ENCODE data around the gene RAB29.
A peak's percentile ranks its signal among the peaks of the same experiment; 100 is the strongest.

RAB29 gene

DNA sequence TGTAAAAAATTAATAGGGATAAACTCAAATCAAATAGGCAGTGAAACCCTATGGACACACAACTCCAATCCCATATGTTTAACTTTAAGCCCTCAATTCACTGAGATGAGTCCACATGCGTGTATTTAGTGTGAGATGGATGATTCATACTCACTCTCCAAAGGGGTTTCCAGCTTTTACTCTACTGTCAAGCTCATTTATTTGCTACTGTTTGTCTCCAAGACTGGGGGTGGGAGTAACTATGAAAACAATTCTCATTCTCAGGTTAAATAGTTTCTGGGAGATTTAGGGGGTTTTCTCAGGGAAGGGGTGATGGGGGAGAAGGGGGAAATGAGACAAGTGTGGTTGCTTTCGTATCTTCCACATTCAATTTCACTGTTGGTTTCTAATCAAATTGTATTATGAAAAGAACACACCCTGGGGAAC, 2.7 kb downstream of the RAB29 start:
- in situ Hi-C loops (cut with MboI; ENCODE audit: low pct_unique_long_range_greater_than_20kb, low sequenced_read_pairs) = no loop called here

DNA sequence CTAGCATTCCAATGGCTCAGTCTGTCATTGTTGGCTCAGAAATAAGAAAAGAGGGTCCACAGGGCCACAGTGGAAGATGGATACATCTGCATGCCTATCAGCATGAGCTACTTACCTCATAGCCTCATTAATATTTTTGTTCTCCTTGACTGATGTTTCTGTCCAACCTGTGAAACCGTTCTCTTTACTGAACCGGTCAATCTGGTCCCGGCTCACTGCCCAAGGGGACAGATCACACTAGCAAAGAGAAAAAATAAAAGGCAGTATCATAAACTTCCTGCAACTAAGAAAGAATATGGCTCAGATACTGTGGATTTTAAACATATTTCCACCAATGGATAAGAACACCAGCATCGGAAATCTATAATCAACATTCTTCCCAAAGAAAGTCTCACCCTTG, 4.7 kb downstream of the RAB29 start:
- DNase-seq = no peak
- in situ Hi-C loops (cut with MboI; ENCODE audit: low pct_unique_long_range_greater_than_20kb, low sequenced_read_pairs) = no loop called here

More for the DNA sequence above, 2.7 kb downstream of the RAB29 start:
- no peak for DNase-seq

DNA sequence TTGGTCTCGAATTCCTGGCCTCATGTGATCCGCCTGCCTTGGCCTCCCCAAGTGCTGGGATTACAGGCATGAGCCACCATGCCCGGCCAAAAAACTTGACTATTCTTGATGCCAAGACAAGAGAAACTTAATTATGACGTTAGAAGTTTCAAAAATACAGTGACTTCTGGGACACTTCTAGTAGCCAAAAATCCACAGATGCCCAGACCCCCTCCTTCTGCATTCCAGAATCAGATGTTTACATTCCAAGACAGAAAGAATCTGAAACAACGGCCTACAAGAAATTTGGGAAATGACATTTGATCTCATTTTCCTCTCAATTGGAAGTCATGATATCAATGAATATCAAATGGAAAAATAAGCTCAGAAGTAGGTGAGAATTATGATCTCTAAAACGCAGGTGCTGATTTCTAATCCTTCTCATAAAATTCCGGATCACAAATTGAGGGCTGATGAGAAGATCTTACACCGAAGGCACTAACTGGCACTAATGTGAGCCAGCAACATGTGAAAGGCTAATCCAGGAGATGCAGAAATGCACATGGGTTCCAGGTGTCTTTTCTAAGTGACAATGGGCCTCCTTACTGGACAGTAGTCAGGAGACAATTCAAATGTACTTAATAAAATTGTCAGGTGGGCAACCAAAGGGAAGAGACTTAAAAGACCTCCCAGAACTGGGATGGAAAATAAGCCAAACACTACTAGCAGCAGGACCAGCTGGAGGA, 5.5 kb downstream of the RAB29 start:
- in situ Hi-C loops (cut with MboI; ENCODE audit: low pct_unique_long_range_greater_than_20kb, low sequenced_read_pairs) = no loop called here
- no peak for DNase-seq

DNA sequence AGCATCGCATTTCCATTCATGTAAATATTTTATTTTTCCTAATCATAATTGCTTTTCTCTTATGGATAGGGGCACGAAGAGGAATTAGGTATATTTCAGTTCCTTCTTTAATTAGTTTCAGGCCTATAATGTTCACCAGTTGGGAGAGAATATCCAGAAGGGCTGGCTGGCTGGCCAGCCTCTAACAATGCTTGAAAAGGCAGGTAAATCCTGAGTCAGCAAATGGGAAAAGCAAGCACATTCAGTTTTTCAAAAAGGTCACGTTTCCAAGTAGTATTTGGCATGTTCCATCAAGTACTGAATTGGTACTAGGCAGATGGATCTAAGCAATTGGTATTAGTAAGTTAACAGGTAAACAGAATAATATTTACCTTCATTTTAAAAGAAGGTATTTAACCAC, 8.0 kb downstream of the RAB29 start:
- in situ Hi-C loops (cut with MboI; ENCODE audit: low pct_unique_long_range_greater_than_20kb, low sequenced_read_pairs) = no loop called here
- no peak for DNase-seq

DNA sequence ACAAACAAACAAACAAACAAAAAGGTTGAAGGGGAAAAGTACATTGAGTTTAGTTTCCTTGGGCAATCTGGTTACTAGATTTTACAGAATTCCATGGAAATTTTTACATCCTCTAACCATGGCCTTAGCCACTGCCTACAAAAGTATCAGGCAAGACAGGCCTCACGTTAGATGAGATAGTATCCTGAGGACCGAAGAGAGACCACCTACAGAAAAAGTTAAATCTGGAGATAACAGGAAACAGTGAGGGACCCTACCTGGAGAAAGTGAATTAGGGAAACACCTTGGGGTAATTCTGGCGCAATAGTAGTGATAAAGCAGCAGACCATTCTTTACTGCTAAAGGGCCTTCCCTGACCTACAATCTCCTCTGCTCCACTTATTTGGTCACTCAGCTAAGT, 8.7 kb downstream of the RAB29 start:
- in situ Hi-C loops (cut with MboI; ENCODE audit: low pct_unique_long_range_greater_than_20kb, low sequenced_read_pairs) = no loop called here
- no peak for DNase-seq

DNA sequence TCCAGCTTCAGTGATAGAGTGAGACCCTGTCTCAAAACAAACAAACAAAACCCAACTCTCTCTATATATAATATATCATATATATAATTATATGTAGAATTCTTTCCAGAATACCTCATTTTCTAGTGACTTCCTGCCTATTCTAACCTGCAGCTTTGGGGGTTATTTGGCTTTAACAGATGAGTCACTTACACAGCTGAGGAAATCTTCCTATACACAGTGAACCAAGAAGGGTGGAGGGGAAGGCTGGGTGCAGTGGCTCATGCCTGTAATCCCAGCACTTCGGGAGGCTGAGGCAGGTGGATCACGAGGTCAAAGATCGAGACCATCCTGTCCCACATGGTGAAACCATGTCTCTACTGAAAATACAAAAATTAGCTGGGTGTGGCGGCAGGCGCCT, 9.2 kb downstream of the RAB29 start:
- in situ Hi-C loops (cut with MboI; ENCODE audit: low pct_unique_long_range_greater_than_20kb, low sequenced_read_pairs) = no loop called here
- DNase-seq = no peak

DNA sequence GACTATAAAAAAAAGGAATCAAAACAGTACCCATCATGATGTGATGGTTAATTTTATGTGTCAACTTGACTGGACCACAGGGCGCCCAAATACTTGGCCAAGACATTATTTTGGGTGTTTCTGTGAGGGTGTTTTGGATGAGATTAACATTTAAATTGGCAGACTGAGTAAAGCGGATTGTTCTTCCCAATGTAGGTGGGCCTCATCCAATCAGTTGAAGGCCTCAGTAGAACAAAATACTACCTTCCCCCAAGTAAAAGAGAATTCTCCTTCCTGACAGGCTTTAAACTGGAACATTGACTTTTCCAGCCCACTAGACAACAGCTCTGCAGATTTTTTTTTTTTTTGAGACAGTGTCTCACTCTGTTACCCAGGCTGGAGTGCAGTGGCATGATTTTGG, 10.7 kb downstream of the RAB29 start:
- DNase-seq = no peak
- in situ Hi-C loops (cut with MboI; ENCODE audit: low pct_unique_long_range_greater_than_20kb, low sequenced_read_pairs) = no loop called here

DNA sequence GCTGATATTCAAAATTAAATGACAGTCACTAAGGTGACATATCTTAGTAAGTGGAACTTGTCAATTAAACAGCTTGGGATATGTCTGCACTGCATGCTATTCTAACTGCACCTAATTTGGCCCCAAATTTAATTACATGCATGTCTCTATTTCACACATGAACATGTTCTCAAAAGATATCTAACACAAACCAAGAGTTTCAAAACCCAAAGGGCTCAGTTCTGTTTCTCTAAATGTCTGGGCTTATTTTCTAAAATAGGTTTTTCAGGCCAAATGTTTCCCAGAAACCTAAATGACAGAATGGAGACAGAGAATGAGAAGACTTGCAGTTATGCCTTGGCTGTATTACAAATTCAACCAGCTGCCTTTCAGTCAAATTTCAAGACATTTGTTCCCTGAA, 11.3 kb downstream of the RAB29 start:
- DNase-seq = no peak
- in situ Hi-C loops (cut with MboI; ENCODE audit: low pct_unique_long_range_greater_than_20kb, low sequenced_read_pairs) = no loop called here

DNA sequence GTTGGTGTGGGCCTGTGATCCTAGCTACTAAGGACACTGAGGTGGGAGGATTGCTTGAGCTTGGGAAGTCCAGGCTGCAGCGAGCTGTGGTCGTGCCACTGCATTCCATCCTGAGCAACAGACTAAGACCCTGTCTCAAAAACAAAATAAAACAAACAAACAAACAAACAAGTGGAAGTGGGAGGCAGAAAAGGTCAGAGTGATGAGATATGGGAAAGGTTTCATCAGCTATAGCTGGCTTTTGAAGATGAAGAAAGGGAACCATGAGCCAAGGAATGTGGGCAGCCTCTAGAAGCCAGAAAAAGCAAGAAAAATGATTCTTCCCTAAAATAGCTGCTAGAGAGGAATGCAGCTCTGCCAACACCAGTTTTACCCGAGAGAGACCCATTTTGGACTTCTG, 14.7 kb downstream of the RAB29 start:
- in situ Hi-C loops (cut with MboI; ENCODE audit: low pct_unique_long_range_greater_than_20kb, low sequenced_read_pairs) = no loop called here
- no peak for DNase-seq

DNA sequence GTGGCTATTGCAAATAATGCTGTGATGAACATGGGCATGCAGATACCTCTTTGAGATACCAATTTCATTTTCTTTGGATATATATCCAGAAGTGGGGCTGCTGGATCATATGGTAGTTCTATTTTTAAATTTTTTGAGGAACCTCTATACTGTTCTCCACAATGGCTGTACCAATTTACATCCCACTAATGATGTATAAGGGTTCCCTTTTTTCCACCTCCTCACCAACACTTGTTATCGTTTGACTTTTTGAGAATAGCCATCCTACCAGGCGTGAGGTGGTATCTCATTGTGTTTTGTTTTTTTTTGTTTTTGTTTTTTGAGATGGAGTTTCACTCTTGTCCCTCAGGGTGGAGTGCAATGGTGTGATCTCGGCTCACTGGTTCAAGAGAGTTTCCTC, 18.7 kb downstream of the RAB29 start:
- DNase-seq = no peak
- in situ Hi-C loops (cut with MboI; ENCODE audit: low pct_unique_long_range_greater_than_20kb, low sequenced_read_pairs) = no loop called here

DNA sequence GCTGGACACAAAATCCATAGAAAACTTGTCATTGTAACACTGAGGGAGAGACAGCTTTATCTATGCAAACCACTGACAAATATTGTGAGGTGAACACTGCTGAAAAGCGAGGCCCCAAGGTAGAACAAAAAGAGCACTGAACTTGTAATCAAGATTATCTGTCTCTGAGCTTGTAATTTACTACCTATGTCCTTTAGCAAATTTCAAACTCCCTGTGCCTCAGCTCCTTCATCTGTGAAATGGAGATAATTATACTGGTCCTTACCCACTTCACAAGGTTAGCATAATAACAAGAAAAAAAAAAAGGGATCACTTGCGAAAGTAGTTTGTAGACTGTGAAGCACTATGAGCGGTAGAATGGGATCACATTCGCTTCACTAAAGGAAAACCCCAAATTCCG, 20.4 kb downstream of the RAB29 start:
- in situ Hi-C loops (cut with MboI; ENCODE audit: low pct_unique_long_range_greater_than_20kb, low sequenced_read_pairs) = no loop called here
- no peak for DNase-seq

DNA sequence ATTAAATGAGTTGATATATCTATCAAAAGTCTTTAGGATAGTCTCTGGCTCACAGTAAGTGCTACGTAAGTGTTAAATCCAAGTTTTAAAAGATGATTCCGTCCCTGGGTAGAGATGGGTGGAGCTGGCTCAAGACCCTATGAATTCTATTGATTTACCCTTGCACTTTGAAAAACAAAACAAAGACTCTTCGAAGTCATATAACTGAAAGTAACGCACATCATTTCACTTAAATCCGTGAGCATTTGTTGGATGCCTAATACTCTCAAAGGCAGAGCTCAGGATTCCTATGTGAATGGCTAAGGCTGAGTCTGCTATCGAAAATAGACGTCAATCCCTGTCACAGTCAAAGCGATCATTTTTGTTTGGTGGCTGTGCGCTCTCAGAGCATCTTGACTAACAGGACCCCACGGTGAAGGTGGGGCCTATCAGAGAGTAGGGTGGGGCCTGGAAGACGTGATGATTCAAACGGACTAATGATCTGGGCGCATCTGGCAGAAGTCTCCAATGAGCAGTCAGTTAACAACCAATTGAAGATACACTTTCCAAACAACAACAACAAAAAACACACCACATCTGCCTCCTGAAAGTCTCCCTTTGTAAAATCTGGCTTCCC, 24.1 kb downstream of the RAB29 start:
- peak; percentile 64 for DNase-seq
- in situ Hi-C loops (cut with MboI; ENCODE audit: low pct_unique_long_range_greater_than_20kb, low sequenced_read_pairs) = no loop called here

DNA sequence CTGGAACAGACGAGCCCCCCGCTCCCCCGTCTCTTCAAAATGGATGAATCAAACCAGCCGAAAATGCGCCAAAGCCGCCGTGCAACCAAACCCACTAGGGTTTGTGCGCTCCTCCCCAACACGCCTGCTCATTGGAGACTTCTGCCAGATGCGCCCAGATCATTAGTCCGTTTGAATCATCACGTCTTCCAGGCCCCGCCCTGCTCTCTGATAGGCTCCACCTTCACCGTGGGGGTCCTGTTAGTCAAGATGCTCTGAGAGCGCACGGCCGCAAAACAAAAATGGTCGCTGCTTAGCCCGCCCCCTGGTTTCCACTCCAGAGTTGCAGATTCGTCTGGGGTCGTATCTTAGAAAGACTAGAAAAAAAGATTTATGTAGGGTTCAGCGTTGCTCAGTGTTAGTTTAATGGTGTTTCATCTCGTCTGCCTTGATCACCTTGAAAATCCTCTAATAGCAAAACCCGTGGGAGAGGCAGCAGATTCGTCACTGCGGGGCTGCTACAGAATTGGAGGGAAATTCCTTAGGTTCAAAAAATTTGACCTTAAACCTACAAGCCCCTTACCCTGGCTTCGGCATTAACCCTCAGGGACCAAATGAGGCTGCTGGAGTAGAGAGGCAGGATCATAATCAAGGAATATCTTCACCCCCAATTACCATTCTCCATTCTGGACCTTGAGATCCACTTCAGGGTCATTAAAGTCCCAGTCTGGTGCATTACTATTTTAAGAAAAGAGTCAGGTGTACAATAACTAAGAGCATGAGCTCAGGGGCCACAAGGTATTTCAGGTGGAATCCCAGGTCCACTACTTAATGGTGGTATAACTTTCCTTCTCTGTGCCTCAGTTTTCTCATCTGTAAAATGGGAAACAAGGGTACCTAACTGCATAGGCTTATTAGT, 24.9 kb downstream of the RAB29 start, which contains the start of gene NUCKS1:
TSS of gene NUCKS1 (minus strand) at position 45 of the 898 bp plus-strand sequence. CDS start 209 bp downstream, outside the sequence.
- in situ Hi-C loops (cut with MboI; ENCODE audit: low pct_unique_long_range_greater_than_20kb, low sequenced_read_pairs) = no loop called here
- DNase-seq = peak; percentile 99

DNA sequence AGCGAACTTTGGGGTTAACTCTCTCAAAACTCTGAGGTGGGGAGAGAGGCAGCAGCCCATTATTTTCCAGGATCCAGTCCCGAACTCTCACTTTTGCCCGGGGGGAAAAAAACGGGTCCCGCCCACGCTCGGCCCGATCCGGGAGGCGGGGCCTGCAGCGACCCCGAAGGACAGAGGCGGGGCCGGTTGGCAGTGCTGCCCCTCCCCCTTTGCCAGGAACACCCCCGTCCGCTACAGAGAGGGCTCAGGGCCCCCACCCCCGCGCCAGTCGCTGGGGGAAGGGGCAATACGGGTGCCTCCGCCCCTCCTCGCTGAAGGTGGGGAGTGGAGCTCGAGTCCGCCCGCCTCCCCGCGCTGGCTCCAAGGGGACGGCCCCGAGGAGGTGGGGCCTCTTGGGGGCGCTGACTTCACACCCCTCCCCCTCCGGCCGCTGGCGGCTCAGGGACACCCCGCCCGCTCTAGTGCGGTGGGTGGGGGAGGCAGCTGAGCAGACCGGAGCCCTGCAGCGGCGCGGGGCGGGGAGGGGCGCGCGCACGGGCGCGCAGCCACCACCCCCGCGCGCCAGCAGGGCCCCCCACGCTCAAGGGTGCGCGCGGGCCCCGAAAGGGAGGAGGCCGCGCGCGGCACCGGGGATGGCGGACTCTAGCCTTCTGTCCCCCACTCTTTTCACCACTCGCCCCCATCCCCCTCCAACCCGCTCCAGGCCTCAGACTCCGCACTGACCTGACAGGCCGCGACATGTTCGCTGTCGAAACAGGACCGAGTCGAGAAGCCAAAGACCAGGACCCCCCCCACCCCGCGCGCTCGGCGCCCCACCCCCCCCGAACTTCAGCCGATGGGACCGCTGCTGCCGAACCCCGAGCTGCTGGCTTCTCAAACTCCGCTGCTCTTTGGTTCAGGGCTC, 25.8 kb downstream of the RAB29 start:
- in situ Hi-C loops (cut with MboI; ENCODE audit: low pct_unique_long_range_greater_than_20kb, low sequenced_read_pairs) = no loop called here
- peak; percentile 97 for DNase-seq

DNA sequence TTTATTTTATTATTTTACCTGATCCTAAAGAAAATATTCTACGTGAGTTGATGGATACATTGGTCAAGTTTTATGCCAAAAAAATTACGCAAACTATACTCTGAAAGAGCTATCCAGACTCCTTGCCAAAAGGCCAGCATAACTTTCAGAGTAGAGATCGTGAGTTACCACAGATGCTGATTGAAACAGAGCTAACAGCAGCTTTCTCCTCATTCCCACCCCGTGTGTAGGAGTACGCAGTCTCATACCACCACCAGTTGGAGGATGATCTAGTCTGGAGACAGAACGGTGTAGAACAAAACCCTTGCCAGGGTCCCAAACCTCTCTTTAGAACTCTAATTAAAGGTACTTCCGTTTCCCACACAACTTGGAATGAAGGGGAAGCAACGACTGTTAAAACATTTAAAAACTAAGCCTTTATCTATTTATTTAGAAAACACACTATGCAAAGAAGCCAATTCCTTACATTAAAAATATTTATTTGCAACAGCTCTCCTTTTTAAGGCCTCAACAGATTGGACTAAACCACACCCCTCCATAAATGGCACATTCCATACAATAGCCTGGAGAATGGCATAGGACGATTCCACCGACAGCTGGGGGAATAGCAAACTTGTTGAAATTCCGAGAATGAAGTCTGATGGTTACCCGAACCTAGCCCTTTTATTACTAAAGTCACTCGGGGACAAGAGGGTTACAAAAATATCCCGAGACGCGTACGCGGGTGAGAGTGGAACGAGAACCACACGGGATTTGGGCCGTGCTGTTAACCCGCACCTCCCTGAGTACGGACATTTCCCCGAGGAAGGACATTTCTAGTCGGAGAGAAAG, 26.7 kb downstream of the RAB29 start:
- peak; percentile 77 for DNase-seq
- in situ Hi-C loops (cut with MboI; ENCODE audit: low pct_unique_long_range_greater_than_20kb, low sequenced_read_pairs) = no loop called here

DNA sequence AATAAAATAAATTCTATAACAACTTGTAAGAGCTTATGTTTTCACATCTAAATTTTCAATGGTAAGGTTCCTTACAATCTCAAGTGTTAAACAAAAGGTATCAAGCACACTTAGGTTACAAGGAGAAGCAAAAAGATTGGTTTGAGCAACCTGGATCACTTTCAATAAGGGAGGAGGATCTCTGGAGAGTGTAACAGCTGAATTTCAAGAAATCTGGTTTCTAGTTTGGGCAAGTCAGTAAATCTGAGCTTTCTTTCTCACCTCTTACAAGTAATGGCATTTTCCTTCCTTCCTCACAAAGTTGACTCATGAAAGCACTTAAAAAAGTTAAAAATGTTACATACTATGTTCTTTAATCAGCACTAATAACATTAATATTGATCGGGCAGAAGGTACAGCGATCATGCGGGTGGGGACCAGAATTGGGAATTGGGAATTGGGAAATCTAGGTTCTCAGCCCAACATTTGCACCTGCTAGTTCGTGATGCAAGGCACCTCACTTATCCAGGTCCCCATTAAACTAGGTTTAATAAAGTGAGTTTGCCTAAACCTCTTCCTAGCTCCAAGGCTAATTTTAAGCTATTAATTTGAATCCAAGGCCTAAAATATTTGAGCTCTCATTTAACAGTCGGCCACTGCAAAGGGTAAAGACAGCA, 28.4 kb downstream of the RAB29 start:
- in situ Hi-C loops (cut with MboI; ENCODE audit: low pct_unique_long_range_greater_than_20kb, low sequenced_read_pairs) = no loop called here
- no peak for DNase-seq

DNA sequence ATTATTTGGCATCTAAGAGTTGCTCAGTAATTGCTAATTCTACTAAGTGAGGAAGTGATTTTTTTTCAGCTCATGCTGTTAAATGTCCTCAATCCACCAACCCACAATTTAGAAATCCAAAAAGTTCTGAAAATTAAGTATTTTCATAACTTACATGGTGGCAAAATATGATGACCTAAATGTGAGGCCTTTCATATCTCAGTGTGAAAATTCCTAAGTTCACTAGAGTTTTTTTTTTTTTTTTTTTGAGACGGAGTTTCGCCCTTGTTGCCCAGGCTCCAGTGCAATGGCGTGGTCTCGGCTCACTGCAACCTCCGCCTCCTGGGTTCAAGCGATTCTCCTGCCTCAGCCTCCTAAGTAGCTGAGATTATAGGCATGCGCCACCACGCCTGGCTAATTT, 30.9 kb downstream of the RAB29 start:
- in situ Hi-C loops (cut with MboI; ENCODE audit: low pct_unique_long_range_greater_than_20kb, low sequenced_read_pairs) = no loop called here
- DNase-seq = no peak

DNA sequence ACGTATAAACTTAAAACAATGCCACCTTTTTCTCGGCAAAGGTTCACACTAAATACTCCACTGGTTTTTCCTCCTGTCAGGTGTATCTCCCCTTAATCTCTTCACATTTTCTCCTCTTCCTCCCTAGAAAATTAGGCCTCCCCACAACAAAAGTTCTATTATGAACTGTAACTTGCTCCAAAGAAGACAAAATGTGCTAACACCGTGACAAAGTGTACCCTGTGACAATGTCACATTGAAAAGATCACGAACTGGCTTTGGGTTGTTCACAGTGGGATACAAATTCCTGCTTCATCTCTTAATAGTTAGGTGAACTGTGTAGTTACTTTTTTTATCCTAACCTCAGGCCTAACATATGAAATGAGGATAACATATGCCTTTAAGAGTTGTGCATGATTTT, 31.3 kb downstream of the RAB29 start:
- DNase-seq = no peak
- in situ Hi-C loops (cut with MboI; ENCODE audit: low pct_unique_long_range_greater_than_20kb, low sequenced_read_pairs) = no loop called here
